GM10847 (cell line): ENCODE data around the gene NAB2.

ENCODE experiments used
- POLR2A ChIP-seq: IDR thresholded peaks from 2 replicates; pipeline ENCODE4 v1.6.1; 2011; ENCODE audit not compliant: insufficient read length; ENCODE audit errors: extremely low read depth

NAB2 gene

GRCh38 chr12:57057067-57057751 lies 31.7 kb upstream of the NAB2 start:
- TF ChIP-seq POLR2A, result no peak

GRCh38 chr12:57058454-57058853 lies 30.5 kb upstream of the NAB2 start:
- no peak for TF ChIP-seq POLR2A

GRCh38 chr12:57063991-57064685 lies 24.8 kb upstream of the NAB2 start:
- no peak for TF ChIP-seq POLR2A

GRCh38 chr12:57066245-57066644 lies 22.7 kb upstream of the NAB2 start:
- no peak for TF ChIP-seq POLR2A

GRCh38 chr12:57069523-57069922 lies 19.4 kb upstream of the NAB2 start:
- no peak for TF ChIP-seq POLR2A

- no peak for TF ChIP-seq POLR2A
These were observed 16.3 kb upstream of the NAB2 start for GRCh38 chr12:57072661-57073060.

GRCh38 chr12:57078519-57079404 lies 10.2 kb upstream of the NAB2 start, which contains the start of gene NEMP1:
TSS of gene NEMP1 (minus strand) at chr12:57078791. CDS start at chr12:57078745, 46 bp downstream.
- TF ChIP-seq POLR2A, result peak; percentile 41

GRCh38 chr12:57079821-57080220 lies 9.1 kb upstream of the NAB2 start:
- TF ChIP-seq POLR2A, result no peak

GRCh38 chr12:57080855-57081254 lies 8.1 kb upstream of the NAB2 start:
- no peak for TF ChIP-seq POLR2A

- peak; percentile 13 for TF ChIP-seq POLR2A
These were observed 2.9 kb upstream of the NAB2 start for GRCh38 chr12:57085999-57086492.

- no peak for TF ChIP-seq POLR2A
These were observed 2.4 kb upstream of the NAB2 start for GRCh38 chr12:57086493-57087009.

GRCh38 chr12:57087010-57087690 lies 1.8 kb upstream of the NAB2 start:
- TF ChIP-seq POLR2A, result peak; percentile 55

GRCh38 chr12:57087691-57088353 lies 1.1 kb upstream of the NAB2 start:
- TF ChIP-seq POLR2A, result peak; percentile 12
